Stimulated activated CD4-positive, alpha-beta T cell treated with anti-CD3 and anti-CD28 coated beads, TNF-alpha, amount 100 ng/mL, for 24 hours (primary cell): ENCODE measurements around the gene CLP1.
"Not testable (repeated sequence)": the region's sequence is repeated elsewhere in the genome, so short reads cannot be mapped to it uniquely, and the experiment has no call there.

ENCODE experiments used
- DNase-seq, 3 experiments: peaks; one replicate each; pipeline ENCODE4 v3.0.0-alpha.2; 2020; ENCODE audit warnings: low read depth in 3 of 3

CLP1 gene

DNA sequence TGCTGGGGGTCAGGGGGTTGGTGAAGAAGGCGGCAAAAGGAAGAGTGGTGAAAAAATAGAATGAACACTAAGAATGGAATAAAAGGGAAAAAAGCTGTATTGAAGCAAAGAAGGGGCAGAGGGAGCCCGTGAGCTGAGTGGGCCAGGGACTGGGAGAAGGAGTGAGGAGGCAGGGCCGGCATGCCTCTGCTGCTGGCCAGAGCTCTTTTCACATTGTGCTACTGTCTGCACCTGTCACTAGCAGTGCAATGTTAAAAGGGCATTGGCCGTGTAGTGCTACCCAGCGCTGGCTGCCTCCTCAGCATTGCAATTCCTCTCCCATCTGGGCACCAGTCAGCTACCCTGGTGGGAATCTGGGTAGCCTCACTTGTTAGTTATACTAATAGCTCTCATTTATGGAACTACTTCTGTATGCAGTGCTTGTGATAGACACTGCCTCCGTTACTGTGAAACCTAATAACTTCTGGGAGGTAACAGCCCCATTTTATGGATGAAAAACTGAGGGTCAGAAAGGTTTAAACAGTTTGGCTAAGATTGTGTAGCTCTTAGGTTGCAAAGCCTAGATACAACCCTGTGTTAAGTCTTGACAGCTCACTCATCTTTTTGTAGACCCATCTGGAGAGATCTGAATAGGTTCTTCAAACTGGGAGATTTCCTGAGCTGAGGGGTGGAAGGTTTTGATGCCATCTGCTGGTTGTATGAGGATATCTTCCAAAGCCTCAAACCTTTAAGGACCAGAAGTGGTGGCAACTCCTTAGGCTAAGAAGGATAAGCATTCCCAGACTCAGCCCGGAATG, 16.4 kb upstream of the CLP1 start:
- DNase-seq, result no peak

DNA sequence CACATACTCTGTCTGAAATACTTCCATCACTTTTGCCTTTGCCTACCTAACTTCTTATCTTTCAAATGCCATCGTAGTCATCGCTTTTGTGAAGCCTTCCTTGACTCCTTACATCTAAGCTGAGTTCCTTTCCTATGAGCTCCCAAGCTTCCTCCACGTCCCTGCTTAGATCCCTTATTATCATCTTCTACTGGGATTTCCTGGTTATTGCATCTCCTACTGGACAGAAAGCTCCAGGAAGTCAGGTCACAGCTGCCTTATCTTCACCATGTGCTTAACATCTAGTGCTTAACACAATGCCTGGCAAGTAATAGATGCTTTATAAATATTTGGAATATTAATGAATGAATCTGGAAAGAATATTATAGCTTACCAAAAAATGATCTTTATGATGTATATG, 13.8 kb upstream of the CLP1 start:
- DNase-seq, result no peak

DNA sequence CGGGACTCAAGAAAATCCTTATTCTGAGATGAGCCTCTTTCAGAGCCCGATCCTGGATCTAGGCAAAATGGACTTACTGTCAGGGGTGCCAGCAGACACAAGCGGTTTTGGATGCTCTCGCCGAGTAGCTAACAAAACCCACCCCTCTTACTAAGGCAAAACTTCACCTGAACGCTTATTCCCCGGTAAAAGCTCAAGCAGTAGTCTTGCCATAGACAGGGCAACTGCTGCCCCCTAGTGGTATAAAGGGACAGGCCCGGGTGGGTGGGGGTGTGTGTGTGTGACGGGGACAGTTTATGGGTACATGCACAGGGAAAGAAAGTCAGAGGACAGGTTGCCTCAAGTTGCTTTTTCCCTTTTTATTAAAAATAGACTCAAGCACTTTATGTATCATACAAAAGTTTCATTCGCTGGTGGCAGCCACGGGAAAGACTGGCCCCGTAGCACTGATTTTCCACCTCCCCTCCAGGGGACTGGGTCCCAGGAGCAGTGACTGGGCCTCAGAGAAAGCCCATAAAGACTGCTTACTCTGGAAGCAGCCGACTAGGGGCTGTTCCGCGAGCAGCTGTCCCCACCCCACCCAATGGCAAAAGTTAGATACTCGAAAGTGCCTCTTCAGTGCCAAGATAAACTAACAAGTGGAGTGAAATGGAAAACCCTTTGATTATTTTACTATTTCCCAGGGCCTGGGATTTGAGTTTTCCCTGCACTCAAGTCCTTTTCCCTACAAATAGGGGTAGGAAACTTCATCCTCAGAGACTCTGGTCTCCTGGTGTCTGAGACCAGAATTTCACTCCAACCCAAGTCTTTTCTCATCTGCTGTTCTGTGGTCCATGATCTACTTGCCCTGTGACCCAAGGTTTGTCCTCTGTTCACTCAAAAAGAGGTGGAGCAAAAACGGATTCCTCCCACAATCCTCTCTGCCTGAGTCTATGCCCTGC, 12.5 kb upstream of the CLP1 start:
- DNase-seq, result peak; percentile 65 to 86 (median 77)

GRCh38 chr11:57645689-57646085, 11.9 kb upstream of the CLP1 start:
- DNase-seq, result no peak

DNA sequence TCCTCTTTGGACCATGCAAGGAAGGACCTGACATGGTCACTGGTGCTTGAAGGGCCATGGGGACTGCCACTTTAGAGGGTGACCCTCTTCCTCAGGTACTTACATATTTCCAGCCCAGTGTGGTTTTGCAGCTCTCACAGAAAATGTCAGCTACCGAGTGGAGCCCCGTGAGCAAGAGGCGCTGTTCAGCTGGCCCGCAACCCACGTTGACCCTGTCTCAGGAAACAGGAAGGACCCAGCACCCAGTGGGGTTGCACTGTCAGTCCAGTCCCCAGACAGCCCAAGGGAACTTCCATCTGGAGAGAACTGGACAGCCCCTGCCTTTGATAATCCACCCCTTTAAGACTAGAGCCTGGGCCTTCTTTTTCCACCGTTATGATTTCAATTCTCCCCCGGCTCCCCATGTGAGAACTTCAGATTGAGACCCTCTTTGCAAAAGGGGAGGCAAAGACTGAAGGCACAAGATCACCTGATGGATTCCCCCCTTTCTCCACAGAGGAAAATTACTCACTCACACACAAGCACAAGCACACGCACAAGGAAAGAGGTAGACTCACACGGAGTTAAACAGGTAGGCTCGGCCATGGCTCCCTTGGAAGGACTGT, 11.3 kb upstream of the CLP1 start:
- no peak for DNase-seq

DNA sequence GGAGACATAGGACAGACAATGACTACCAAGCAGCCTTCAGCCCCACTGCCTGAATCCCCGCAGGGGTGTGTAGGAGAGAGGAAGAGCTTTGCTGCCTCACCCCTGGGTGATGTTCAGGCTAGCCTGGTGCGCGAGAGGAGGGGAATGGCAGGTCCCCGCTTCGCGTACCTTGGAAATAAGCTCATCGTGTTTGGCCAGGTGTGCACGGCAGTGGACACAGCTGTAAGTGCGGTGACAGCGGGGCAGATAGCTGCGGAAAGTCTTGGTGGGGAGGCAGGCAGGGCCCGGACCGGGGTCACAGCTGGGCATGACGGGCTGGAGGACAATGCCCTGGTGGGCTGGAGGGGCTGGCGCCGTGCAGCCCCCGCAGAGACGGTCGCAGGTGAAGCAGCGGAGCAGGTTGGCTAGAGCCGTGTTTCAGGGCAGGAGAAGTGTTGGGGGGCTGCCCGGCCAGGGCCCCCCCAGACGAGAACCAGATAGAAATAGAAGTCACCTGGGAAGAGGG, 10.7 kb upstream of the CLP1 start:
- DNase-seq, result no peak

GRCh38 chr11:57647372-57647771, 10.2 kb upstream of the CLP1 start:
- DNase-seq, result no peak

GRCh38 chr11:57647960-57648800, 9.4 kb upstream of the CLP1 start:
- no peak for DNase-seq

DNA sequence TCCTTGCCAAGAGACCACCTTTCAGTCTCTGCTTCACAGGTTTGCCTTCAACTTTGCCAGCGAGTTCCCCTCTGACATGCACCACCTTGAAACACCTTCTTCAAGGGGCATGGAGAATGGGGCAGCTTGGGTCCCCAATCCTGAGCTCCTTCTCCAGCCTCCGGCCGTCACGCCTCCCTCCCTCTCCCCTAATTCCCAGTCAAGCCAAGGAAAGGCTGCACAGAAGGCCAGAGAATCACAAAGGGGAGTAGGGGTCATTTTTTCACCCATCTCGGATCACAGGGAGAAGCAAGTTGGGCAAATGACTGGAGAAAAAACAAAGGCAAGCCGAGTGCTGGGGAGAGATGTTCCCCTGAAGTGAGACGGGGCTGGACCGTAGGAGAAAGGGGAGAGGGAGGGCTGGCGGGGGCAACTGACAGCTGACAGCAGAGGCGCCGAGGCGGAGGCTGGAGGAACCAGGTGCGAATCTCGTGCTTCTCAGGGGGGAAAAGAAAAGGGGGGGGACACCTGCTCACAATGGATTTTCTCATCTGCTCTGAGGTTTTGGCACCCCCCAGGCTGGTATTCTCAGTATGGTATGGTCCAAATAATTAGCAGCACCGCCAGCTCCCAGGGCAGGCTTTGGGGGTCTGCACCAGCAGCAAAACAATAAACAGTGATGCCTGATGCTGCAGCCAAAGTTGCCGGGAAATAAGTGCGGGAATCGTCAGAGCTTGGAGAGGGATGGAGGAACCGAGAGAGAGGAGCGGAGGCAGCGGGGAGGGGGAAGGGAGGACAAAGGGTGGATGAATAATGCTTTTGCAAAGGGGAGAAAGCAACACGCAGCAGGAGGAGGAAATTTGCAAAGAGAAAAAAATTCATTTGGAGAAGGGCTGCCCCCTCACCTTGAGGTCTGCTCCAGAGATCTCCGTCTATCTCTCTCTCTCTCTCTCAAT, 8.5 kb upstream of the CLP1 start:
- no peak for DNase-seq

GRCh38 chr11:57649826-57650738, 7.5 kb upstream of the CLP1 start, which contains the start of gene YPEL4:
Gene YPEL4 (minus strand): TSS chr11:57649912. CDS start chr11:57647107, 2,805 bp downstream.
- peak; percentile 29 to 43 (median 40) for DNase-seq

DNA sequence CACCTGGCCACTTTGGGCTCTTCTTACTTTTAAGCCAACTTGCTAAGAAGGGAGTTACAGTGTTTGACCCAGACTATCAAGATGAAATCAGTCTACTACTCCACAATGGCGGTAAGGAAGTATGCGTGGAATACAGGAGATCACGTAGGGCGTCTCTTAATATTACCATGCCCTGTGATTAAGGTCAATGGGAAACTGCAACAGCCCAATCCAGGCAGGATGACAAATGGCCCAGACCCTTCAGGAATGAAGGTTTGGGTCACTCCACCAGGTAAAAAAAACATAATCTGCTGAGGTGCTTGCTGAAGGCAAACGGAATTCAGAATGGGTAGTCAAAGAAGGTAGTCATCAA, 6.8 kb upstream of the CLP1 start:
- DNase-seq, result no peak

GRCh38 chr11:57651408-57651807, 6.2 kb upstream of the CLP1 start:
- no peak for DNase-seq

- not testable (repeated sequence) for DNase-seq
Measured at GRCh38 chr11:57652230-57652629, 5.3 kb upstream of the CLP1 start.

DNA sequence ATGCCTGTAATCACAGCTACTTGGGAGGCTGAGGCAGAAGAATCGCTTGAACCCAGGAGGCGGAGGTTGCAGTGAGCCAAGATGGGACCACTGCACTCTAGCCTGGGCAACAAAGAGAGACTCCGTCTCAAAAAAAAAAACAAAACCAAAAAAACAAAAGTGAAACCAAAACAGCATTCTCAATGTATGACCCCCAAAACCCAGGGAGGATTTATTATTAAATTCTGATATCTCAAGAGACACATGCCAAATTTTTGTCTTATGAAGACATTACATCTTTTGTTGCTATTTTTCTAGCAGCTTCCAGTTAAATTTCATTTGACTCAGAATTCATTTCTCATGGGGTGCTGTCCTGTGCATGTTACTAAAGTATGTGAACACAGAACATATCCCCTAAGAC, 4.9 kb upstream of the CLP1 start:
- no peak for DNase-seq

- DNase-seq, result no peak
Measured at GRCh38 chr11:57653163-57653562, 4.4 kb upstream of the CLP1 start.

DNA sequence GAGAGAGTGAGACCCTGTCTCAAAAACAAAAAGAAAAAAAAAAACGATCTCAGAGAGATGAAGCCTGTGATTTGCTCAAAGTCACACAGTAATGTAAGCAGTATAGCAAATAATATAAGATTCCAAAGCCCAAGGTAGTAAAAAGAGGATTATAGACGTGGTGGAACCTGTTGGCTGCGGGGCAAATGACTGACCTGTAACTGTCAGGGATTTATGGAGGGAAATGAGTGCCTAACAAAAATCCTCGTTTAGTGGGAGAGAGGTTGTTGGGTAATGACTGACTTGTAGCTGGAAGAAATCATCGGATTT, 723 bp upstream of the CLP1 start:
- no peak for DNase-seq

- no peak for DNase-seq
Measured at GRCh38 chr11:57658023-57658361, 430 bp downstream of the CLP1 start.

DNA sequence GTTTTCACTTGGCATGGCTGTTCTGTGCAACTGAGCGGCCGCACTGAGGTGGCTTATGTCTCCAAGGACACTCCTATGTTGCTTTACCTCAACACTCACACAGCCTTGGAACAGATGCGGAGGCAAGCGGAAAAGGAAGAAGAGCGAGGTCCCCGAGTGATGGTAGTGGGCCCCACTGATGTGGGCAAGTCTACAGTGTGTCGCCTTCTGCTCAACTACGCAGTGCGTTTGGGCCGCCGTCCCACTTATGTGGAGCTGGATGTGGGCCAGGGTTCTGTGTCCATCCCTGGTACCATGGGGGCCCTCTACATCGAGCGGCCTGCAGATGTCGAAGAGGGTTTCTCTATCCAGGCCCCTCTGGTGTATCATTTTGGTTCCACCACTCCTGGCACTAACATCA, 2.1 kb downstream of the CLP1 start:
- DNase-seq, result no peak

DNA sequence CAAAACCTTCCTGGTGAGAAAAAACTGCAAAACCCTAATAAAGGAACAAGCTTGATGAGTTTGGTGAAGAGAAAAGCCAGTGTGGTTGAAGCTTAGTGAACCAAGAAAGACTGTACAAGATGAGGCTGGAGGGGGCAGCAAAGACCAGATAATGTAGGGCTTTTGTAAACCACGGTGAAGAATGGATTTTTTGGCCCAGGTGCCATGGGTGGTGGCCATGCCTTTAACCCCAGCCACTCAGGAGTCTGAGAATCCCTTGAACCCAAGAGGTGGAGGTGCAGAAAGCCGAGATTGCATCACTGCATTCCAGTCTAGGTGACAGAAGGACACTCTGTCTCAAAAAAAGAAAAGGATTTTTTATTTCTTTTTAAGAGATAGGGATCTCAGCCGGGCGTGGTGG, 5.3 kb downstream of the CLP1 start:
- DNase-seq, result no peak
